DND-41 (cell line): ENCODE results near the gene ACTN1.

Source experiments
- ATAC-seq: fragments of 200-7000 bp; cut with Tn5 transposase; 3 replicates; pipeline ENCODE4 v1.9.1; 2021; ENCODE audit warnings: low read depth; ENCODE audit not compliant: insufficient read depth
- DNase-seq: peaks from one replicate; pipeline ENCODE4 v3.0.0-alpha.2; 2020
- H2AFZ ChIP-seq: 2 replicates; pipeline ENCODE4 v1.6.0; 2012; ENCODE audit warnings: low read depth, low read length
- H3K27ac ChIP-seq: 2 replicates; pipeline ENCODE4 v1.5.1; 2012; ENCODE audit warnings: low read length, inconsistent platforms
- H3K27me3 ChIP-seq: fragments of 200-600 bp; sonication (generic); 2 replicates; pipeline ENCODE4 v1.6.0; 2012; ENCODE audit warnings: low read length, mild to moderate bottlenecking, inconsistent platforms; ENCODE audit not compliant: insufficient read depth, poor library complexity
- H3K36me3 ChIP-seq: 2 replicates; pipeline ENCODE4 v1.5.1; 2012; ENCODE audit warnings: low read length, inconsistent platforms; ENCODE audit not compliant: insufficient read depth
- H3K4me1 ChIP-seq: 2 replicates; pipeline ENCODE4 v1.5.1; 2012; ENCODE audit warnings: mild to moderate bottlenecking, low read length; ENCODE audit not compliant: insufficient read depth
- H3K4me2 ChIP-seq: 2 replicates; pipeline ENCODE4 v1.6.0; 2012; ENCODE audit warnings: mild to moderate bottlenecking, moderate library complexity, low read length, inconsistent platforms; ENCODE audit not compliant: insufficient read depth
- H3K4me3 ChIP-seq, 2 experiments: fragments of 200-600 bp in 1 of 2; shearing (Covaris generic) in 1 of 2; 2 replicates each; pipeline ENCODE4 v1.5.1; 2012 to 2016; ENCODE audit warnings: inconsistent platforms in 2 of 2, low read length in 2 of 2, mild to moderate bottlenecking in 2 of 2, low read depth in 1 of 2, moderate library complexity in 1 of 2
- H3K79me2 ChIP-seq: 2 replicates; pipeline ENCODE4 v1.6.0; 2012; ENCODE audit warnings: low read length, inconsistent platforms; ENCODE audit not compliant: insufficient read depth
- H3K9ac ChIP-seq: 2 replicates; pipeline ENCODE4 v1.6.0; 2012; ENCODE audit warnings: low read depth, mild to moderate bottlenecking, inconsistent platforms, low read length, moderate library complexity
- H3K9me3 ChIP-seq: 2 replicates; pipeline ENCODE4 v1.5.1; 2012; ENCODE audit warnings: low read length, moderate library complexity, mild to moderate bottlenecking, inconsistent platforms; ENCODE audit not compliant: insufficient read depth, severe bottlenecking
- H4K20me1 ChIP-seq: 2 replicates; pipeline ENCODE4 v1.6.0; 2012; ENCODE audit warnings: low read length; ENCODE audit not compliant: insufficient read depth
- CTCF ChIP-seq: IDR thresholded peaks from 2 replicates; pipeline ENCODE4 v1.5.1; 2012; ENCODE audit warnings: borderline replicate concordance, low read length, moderate library complexity, mild to moderate bottlenecking; ENCODE audit not compliant: poor library complexity, severe bottlenecking; ENCODE audit errors: extremely low read depth
- EZH2 ChIP-seq: IDR thresholded peaks from 3 replicates; pipeline ENCODE4 v1.6.1; 2012; ENCODE audit warnings: borderline replicate concordance, low read depth, mild to moderate bottlenecking, moderate library complexity, low read length, inconsistent platforms; ENCODE audit not compliant: severe bottlenecking

The ACTN1 gene

GRCh38 chr14:68913516-68913915 is 65.6 kb downstream of the ACTN1 start:
- no peak for DNase-seq
- no peak for TF ChIP-seq CTCF
- no peak overlapping the region for H2AFZ ChIP-seq
- no peak overlapping the region for H3K4me3 ChIP-seq
- peaks cover 15% of the 10 kb centered on the region for H4K20me1 ChIP-seq
- H3K27ac ChIP-seq: no peak overlapping the region
- H3K27me3 ChIP-seq: no peaks in the 10 kb centered on the region
- no peaks in the 10 kb centered on the region for H3K79me2 ChIP-seq
- no peak for ATAC-seq
- H3K36me3 ChIP-seq: peaks cover 84% of the 10 kb centered on the region
- H3K9ac ChIP-seq: no peak overlapping the region
- H3K4me2 ChIP-seq: no peak overlapping the region
- no peaks in the 10 kb centered on the region for H3K9me3 ChIP-seq
- no peaks in the 10 kb centered on the region; the same call in 1 of the 2 replicates for H3K4me1 ChIP-seq

GRCh38 chr14:68911594-68912227 is 67.4 kb downstream of the ACTN1 start:
- H3K4me3 ChIP-seq: no peak overlapping the region
- H3K9ac ChIP-seq: no peak overlapping the region
- H3K27me3 ChIP-seq: no peaks in the 10 kb centered on the region
- ATAC-seq (peak; percentile 90), DNase-seq (peak; percentile 66)
- TF ChIP-seq EZH2 (no peak), CTCF (peak; percentile 88)
- no peaks in the 10 kb centered on the region; the same call in 1 of the 2 replicates for H3K4me1 ChIP-seq
- H3K9me3 ChIP-seq: no peaks in the 10 kb centered on the region
- peaks cover 18% of the 10 kb centered on the region for H4K20me1 ChIP-seq
- H3K79me2 ChIP-seq: no peaks in the 10 kb centered on the region
- H3K4me2 ChIP-seq: no peak overlapping the region
- H3K27ac ChIP-seq: no peak overlapping the region
- H2AFZ ChIP-seq: no peak overlapping the region
- H3K36me3 ChIP-seq: peaks cover 78% of the 10 kb centered on the region

- DNase-seq (peak; percentile 24), ATAC-seq (0 out of 3 replicates have a peak, but pooled peaks have one; percentile 16)
- H3K79me2 ChIP-seq: no peaks in the 10 kb centered on the region
- TF ChIP-seq EZH2 (no peak), CTCF (no peak)
- H3K4me3 ChIP-seq: no peak overlapping the region
- no peak overlapping the region for H3K9ac ChIP-seq
- no peaks in the 10 kb centered on the region; the same call in 1 of the 2 replicates for H3K4me1 ChIP-seq
- H3K4me2 ChIP-seq: no peak overlapping the region
- no peaks in the 10 kb centered on the region for H3K9me3 ChIP-seq
- H4K20me1 ChIP-seq: peaks cover 16% of the 10 kb centered on the region
- H3K27ac ChIP-seq: no peak overlapping the region
- H2AFZ ChIP-seq: no peak overlapping the region
- no peaks in the 10 kb centered on the region for H3K27me3 ChIP-seq
- H3K36me3 ChIP-seq: peaks cover 74% of the 10 kb centered on the region
Measured at GRCh38 chr14:68910540-68910939, 68.6 kb downstream of the ACTN1 start.

GRCh38 chr14:68908803-68909202 is 70.3 kb downstream of the ACTN1 start:
- no peak for DNase-seq
- Histone ChIP-seq H3K27ac (no peak overlapping the region), H3K4me2 (no peak overlapping the region), H3K79me2 (no peaks in the 10 kb centered on the region), H3K4me3 (no peak overlapping the region), H4K20me1 (peaks cover 16% of the 10 kb centered on the region), H3K27me3 (no peaks in the 10 kb centered on the region), H3K9ac (no peak overlapping the region), H2AFZ (no peak overlapping the region), H3K9me3 (no peaks in the 10 kb centered on the region), H3K36me3 (peaks cover 79% of the 10 kb centered on the region), H3K4me1 (no peaks in the 10 kb centered on the region; the same call in 1 of the 2 replicates)
- ATAC-seq: no peak
- TF ChIP-seq CTCF (no peak), EZH2 (no peak)
